NK-92 treated with Interleukin-12 subunit alpha and Interleukin-12 subunit beta, amount 100 ng/mL, for 24 hours (cell line): ENCODE data around the gene CALCB.
A peak's percentile ranks its signal among the peaks of the same experiment; 100 is the strongest.

Experiments used
- DNase-seq: peaks from one replicate; lab custom pipeline; 2025; lab: John Stamatoyannopoulos, UW

Gene CALCB

DNA sequence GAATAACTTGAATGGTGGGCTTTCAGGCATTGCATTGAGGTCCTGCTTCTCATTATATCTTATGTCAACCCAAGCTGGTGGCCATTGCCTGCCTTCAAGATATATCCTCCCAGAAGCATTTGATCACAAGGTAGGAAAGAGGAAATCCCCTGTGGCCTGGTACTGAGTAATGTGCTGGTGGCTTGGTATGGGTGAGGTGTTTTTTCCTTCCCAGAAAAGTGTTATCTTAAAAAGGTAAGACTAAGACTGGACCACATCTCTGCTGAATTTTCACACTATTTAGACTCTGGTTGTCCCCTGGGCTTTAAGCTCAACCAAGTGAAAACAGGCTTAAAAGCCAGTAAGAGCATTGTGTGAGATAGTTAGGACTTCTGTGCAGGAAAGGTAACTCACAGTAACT is 45.0 kb downstream of the CALCB start:
- peak; percentile 23 for DNase-seq

DNA sequence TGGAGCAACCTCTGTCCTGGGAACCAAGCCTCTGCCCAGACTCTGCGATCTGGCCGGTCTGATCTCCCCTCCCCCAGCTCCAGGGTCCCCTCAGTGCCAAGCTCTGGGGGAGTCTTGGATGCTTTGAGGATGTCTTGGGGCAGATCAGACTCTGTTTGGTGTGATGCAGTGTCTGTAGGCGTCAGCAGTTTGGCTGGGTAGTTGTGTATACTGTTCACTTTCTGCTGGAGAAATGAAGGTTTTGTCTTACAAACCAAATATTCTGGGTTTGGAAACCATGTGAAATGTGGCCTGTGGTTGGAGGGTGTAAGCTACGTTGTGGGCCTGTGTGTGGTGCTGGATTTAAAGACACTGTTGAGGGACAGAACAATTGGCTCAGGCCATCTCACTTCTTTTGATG is 46.0 kb downstream of the CALCB start:
- peak; percentile 19 for DNase-seq

DNA sequence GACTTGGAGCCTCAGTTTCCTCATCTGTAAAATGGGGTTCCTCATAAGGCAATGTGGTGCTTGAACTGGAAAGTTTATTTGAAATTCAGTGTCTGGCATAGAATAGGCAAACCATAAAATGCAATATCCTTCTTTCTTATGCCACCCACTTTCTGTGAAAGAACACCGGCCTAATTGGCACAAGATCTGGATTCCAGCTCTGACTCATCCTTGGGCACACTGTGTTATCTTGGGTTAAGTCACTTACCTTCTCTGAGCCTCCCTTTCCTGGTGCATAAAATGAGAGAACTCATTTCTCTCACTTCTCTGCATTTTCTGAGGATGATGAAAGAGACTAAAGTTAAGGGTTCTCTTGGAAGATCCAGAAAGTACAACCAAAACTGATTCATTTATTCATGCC is 46.4 kb downstream of the CALCB start:
- DNase-seq = no peak

DNA sequence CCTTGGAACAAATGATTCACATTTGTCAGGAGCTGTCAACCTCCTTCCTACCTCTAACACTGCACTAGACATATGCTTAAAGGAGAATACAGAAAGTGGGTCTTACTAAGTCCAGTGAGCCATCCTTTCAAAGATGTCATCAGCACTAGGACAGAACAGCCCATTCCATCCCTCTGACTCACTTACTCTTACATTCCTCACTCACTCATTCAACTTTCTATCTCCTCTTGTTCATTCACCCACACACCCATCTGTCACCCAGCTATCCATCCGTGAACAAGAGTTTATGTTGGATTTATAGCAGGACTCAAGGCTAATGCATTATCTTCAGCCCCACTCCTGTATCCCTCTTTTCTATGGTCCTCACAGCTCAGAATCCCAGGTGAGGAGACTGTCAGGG is 50.5 kb downstream of the CALCB start:
- no peak for DNase-seq

DNA sequence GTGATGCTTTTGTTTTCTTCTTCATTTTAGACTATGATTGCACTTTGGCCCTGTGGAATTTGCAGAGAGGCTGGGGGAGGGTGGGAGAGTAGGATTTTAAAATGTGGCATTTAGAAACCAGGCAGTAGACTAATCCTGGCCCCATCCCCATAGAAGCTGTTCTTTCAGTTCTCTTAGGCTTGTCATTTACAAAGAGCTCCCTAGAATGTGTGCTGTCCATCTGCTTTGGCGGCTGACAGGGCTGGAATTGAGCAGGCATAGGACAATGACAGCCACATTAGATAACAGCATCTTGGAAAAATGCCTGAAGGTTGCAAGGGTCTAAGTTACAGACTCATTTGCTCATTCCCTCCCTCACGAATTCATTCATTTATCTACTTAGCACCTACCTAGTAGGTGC is 51.1 kb downstream of the CALCB start:
- DNase-seq = no peak

DNA sequence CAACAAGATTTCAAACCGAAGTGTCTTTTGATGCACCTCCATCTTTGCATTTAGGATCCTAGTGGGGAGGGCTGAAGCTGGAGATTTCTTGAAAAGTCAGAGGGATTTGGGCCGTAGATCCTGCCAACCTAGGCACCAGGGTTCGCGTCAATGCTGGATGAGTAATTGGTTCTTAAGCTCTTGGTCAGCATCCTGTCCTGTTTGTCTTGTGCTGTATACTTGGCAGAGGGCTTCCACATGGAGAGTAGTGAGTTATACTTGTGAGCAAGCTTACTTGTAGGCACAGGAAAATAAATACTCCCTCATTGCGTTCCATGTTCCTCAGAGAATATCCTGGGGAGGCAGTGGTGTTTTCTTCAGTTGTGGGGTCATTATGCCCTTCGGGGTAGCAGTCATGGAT is 53.9 kb downstream of the CALCB start:
- no peak for DNase-seq
